A549 (cell line): Measurements from ENCODE around the gene SPTA1.

Source experiments
- JUN ChIP-seq, 2 experiments: fragments of >200 bp; sonication (Bioruptor Twin); formaldehyde crosslinking; IDR thresholded peaks; 2 replicates in 1 of 2; 3 replicates in 1 of 2; pipeline ENCODE4 v1.6.1; 2016 to 2017
- JUNB ChIP-seq: fragments of >200 bp; sonication (Bioruptor Twin); formaldehyde crosslinking; IDR thresholded peaks from 2 replicates; pipeline ENCODE4 v1.6.1; 2016
- NPAS2 ChIP-seq: fragments of 250-450 bp; sonication (Bioruptor Pico); IDR thresholded peaks from 2 replicates; pipeline ENCODE4 v1.8.0; 2022; ENCODE audit warnings: mild to moderate bottlenecking, moderate library complexity, borderline replicate concordance
- TF ChIP-seq, protein P1 (sequence below): fragments of 200-600 bp; sonication (generic); IDR thresholded peaks from 2 replicates; pipeline ENCODE4 v1.6.1; 2016; ENCODE audit warnings: antibody characterized with exemption, mild to moderate bottlenecking, moderate library complexity
- TF ChIP-seq, protein P2 (sequence below): fragments of >200 bp; sonication (Bioruptor Twin); formaldehyde crosslinking; IDR thresholded peaks from 3 replicates; pipeline ENCODE4 v1.5.1; 2016

DNA sequence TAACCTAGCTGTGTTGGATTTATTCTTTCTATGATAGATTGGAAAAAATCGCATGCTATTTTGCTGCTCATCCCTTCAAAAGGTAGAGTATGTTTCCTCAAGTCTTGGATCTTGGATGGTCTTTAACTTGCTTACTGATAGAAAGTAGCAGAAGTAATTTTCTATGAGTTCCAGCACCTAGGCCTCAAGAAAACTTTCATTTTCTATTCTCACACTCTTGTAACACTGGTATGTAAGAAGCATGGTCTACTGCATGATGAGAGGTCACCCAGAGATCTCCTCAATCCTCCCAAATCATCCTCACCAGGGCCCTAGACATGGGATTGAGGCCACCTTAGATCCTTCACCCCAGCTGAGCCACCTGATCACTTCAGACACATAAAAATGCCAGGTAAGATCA, 7.2 kb downstream of the SPTA1 start:
- TF ChIP-seq, protein P1, sequence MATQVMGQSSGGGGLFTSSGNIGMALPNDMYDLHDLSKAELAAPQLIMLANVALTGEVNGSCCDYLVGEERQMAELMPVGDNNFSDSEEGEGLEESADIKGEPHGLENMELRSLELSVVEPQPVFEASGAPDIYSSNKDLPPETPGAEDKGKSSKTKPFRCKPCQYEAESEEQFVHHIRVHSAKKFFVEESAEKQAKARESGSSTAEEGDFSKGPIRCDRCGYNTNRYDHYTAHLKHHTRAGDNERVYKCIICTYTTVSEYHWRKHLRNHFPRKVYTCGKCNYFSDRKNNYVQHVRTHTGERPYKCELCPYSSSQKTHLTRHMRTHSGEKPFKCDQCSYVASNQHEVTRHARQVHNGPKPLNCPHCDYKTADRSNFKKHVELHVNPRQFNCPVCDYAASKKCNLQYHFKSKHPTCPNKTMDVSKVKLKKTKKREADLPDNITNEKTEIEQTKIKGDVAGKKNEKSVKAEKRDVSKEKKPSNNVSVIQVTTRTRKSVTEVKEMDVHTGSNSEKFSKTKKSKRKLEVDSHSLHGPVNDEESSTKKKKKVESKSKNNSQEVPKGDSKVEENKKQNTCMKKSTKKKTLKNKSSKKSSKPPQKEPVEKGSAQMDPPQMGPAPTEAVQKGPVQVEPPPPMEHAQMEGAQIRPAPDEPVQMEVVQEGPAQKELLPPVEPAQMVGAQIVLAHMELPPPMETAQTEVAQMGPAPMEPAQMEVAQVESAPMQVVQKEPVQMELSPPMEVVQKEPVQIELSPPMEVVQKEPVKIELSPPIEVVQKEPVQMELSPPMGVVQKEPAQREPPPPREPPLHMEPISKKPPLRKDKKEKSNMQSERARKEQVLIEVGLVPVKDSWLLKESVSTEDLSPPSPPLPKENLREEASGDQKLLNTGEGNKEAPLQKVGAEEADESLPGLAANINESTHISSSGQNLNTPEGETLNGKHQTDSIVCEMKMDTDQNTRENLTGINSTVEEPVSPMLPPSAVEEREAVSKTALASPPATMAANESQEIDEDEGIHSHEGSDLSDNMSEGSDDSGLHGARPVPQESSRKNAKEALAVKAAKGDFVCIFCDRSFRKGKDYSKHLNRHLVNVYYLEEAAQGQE, result no peak
- no peak for TF ChIP-seq NPAS2 (CRISPR knock-in tag)
- TF ChIP-seq, protein P2, sequence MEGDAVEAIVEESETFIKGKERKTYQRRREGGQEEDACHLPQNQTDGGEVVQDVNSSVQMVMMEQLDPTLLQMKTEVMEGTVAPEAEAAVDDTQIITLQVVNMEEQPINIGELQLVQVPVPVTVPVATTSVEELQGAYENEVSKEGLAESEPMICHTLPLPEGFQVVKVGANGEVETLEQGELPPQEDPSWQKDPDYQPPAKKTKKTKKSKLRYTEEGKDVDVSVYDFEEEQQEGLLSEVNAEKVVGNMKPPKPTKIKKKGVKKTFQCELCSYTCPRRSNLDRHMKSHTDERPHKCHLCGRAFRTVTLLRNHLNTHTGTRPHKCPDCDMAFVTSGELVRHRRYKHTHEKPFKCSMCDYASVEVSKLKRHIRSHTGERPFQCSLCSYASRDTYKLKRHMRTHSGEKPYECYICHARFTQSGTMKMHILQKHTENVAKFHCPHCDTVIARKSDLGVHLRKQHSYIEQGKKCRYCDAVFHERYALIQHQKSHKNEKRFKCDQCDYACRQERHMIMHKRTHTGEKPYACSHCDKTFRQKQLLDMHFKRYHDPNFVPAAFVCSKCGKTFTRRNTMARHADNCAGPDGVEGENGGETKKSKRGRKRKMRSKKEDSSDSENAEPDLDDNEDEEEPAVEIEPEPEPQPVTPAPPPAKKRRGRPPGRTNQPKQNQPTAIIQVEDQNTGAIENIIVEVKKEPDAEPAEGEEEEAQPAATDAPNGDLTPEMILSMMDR, result no peak
- no peak for TF ChIP-seq JUN (IDR thresholded peaks at IDR 0.05)
- TF ChIP-seq JUNB, result no peak
